GM08714 (cell line): ENCODE data around the gene CHD1L.
"Not testable (repeated sequence)": the region's sequence is repeated elsewhere in the genome, so short reads cannot be mapped to it uniquely, and the experiment has no call there.

Experiments used
- H3K4me3 ChIP-seq: fragments of 200-500 bp; sonication (Bioruptor generic); 2 replicates; pipeline ENCODE4 v1.5.1; 2014; ENCODE audit warnings: mild to moderate bottlenecking, low read length, inconsistent platforms
- ZNF274 ChIP-seq: IDR thresholded peaks from 2 replicates; pipeline ENCODE4 v1.6.1; 2012; ENCODE audit warnings: mild to moderate bottlenecking, low read depth, low read length

Gene CHD1L

GRCh38 chr1:147242449-147243227 is at the start of gene CHD1L:
Gene CHD1L (plus strand): TSS chr1:147242684. CDS start chr1:147242704, 20 bp downstream.
- H3K4me3 ChIP-seq = peak within 1 kb of the TSS; percentile 96
- TF ChIP-seq ZNF274 = no peak

DNA sequence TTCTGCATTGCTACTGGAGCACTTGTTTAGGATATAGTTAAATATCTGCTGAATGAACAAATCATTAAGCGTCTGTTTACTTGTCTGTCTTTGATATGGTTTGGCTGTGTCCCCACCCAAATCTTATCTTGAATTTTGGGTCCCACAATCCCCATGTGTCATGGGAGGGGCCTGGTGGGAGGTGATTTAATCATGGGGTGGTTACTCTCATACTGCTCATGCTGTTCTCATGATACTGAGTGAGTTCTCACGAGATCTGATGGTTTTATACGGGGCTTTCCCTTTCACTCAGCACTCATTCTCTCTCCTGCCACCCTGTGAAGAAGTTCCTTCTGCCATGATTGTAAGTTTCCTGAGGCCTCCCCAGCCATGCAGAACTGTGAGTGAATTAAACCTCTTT is 45.2 kb upstream of the CHD1L start:
- H3K4me3 ChIP-seq = not testable (repeated sequence)

- no peak overlapping the region for H3K4me3 ChIP-seq
Measured at GRCh38 chr1:147201276-147201675, 41.2 kb upstream of the CHD1L start.

DNA sequence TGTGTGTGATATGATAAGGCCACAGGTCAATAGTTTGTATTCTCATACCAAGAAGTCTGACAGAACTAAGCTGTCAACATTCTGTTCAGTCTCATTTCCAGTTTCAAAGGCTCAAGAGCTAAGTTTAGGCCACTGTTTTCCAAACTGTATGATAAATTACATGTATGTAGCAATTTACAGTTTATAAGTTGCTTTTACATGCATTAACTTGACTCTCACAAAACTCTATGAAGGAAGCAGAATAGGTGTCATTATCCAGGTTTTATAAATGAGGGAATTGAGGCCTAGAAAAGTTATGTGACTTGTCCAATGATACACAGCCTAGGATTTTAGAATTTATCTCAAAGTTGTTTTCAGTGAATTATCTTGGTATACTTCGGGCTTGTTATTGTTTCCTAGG is 40.7 kb upstream of the CHD1L start:
- TF ChIP-seq ZNF274 = no peak
- H3K4me3 ChIP-seq = no peak overlapping the region

More at GRCh38 chr1:147201276-147201675, 41.2 kb upstream of the CHD1L start:
- no peak for TF ChIP-seq ZNF274

DNA sequence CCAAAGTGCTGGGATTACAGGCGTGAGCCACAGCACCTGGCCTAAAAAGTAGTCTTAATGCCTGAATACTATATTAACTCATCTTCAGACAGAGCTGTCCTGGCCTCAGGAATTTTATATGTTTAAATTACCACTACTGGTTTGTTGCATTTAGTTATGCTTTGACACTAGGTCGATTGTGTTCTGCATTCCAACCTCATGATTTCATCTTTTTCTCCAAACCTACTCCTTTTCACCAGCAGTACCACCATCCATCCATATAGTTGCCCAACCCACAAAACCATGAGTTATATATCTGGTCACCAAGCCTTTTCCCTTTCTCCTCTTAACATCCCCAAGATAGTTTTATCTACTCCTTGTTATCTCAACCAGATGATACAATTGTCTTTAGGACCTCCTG is 39.9 kb upstream of the CHD1L start:
- TF ChIP-seq ZNF274 = no peak
- H3K4me3 ChIP-seq = no peak overlapping the region

GRCh38 chr1:147204080-147204479 is 38.4 kb upstream of the CHD1L start:
- no peak overlapping the region for H3K4me3 ChIP-seq
- no peak for TF ChIP-seq ZNF274

DNA sequence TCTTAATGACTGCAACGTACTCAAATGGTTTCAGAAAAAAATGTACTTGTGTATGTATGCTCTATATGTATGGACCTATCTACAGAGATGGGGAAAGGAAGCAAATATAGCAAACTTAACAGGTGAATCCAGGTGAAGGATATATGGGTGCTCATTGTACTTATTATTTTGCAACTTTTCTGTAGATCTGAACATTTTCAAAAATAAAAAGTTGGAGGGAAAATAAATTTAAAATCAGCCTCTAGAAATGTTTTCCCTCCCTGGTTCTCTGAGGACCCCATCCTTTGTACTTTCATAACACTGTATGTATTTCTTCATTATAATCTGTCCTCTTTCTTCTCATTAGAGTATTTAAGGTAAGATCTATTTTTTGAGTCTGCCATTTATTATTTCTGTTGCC is 35.3 kb upstream of the CHD1L start:
- no peak for TF ChIP-seq ZNF274
- H3K4me3 ChIP-seq = no peak overlapping the region

- no peak for TF ChIP-seq ZNF274
- no peak overlapping the region for H3K4me3 ChIP-seq
Measured at GRCh38 chr1:147208619-147209018, 33.9 kb upstream of the CHD1L start.

DNA sequence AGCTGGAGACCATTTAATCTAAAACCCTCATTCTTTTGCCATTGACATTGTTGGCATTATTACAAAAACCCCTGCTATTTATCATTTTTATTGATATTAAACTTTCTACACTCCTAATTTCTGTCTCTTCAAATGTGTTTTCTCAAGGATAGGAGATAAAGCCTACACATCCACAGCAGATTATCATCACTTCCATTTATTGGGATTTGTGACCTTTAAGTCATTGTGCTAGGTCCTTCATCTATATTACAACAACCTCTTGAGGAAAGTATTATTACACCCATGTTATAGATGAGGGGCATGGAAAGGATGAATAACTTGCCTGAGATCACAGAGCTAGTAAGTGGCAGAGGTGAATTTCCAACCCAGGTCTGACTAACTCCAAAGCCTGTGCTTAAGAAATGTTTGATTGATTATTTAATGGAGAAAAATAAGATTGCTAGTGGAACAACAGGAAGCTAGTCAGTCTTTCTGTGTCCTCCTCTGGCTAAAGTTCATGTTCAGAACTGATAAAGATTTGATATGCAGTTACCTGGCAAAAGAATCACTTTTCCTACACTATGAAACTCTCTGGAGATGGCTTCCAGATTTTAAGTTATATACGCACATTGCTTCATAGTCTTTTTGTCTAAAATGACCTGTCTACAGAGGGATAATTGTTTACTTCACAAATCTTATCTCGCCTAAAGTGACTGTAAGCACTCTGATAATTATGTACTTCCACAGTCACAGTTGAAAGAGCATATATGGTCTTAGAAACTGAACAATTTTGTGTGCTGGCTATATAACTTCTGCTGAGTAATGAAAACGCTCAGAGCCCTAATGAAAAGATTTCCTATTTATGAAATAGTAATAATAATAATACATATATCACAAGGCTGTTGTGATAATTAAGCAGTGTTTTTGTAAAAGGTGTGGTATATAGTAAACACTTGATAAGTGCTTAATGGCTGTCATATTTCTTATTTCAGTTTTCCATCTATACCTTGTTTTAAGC is 32.4 kb upstream of the CHD1L start:
- no peak overlapping the region for H3K4me3 ChIP-seq

DNA sequence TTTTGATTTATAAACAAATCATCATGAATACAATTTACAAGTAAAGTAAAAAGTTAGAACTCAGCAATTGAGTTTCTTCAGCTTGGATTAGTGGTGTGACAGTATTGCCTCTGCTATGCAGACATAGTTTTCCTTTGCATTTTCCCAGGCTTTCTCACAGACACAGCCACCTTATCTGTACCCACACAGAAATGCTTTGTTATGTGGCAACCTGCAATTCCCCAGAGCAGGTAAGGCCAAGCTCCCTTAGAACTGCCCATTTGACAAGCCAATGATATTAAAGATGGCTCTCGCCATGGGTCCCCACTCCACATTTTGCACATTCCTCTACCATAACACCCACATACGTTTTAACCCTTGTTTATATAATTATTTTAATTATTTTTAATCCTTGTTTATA is 31.5 kb upstream of the CHD1L start:
- no peak overlapping the region for H3K4me3 ChIP-seq
- TF ChIP-seq ZNF274 = no peak

More for the DNA sequence above, 32.4 kb upstream of the CHD1L start:
- TF ChIP-seq ZNF274 = no peak

DNA sequence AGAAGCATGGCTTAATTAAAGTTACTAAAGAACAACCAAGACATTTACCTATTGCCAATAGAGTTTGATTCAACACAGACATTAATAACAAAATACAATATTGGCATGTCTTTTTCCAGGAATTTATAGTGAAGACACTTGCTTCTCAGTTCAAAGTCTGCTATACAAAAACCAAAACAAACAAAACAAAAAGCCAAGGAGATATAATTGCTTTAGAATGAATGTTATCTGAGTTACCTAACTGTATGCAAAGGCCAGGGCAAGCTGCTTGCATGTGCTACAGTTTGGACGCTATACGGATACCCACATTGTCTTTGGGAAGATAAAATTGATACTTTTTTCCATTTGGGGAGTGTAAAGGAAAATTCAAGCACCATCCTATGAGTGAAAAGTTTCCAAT is 30.9 kb upstream of the CHD1L start:
- no peak for TF ChIP-seq ZNF274
- no peak overlapping the region for H3K4me3 ChIP-seq

DNA sequence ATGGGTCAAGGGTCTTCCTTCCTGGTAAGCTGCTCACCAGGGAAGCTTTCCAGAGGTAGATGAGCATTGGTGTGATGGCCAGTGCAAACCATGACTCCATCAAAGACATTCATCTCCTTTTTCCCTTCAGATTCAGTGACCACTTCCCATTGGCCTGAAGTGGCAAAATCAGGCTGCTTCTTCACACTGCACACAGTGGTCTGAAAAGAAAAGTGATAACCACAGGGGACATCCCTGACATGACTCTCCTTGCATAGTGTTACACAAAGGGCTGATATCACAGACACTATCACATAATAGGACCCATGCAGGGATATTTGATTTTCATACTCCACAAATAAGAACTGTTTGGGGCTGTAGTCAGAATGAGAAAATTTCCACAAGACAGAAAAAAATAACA is 29.2 kb upstream of the CHD1L start:
- no peak for TF ChIP-seq ZNF274
- H3K4me3 ChIP-seq = no peak overlapping the region

DNA sequence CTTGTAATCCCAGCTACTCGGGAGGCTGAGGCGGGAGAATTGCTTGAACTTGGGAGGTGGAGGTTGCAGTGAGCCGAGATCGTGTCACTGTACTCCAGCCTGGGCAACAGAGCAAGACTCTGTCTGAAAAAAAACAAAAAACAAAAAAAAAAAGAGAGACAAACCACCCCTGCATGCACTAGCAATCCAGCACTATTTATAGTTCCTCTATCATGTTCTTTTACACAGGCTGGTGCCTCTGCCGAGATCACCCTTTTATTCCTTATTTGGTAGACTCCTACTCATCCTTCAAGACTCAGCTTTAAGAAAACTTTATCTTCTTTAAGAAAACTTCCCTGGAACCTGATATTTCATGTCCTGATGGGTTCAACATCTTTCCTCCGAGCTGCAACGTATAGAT is 28.2 kb upstream of the CHD1L start:
- no peak overlapping the region for H3K4me3 ChIP-seq
- no peak for TF ChIP-seq ZNF274

GRCh38 chr1:147214842-147215539 is 27.5 kb upstream of the CHD1L start:
- H3K4me3 ChIP-seq = no peak overlapping the region
- no peak for TF ChIP-seq ZNF274
